ENCODE measurements around the gene RASAL1. TPM values are rescaled to one million over a fixed set of nuclear protein-coding genes. Genes with fewer than 3 reads are reported as not detected.

The RASAL1 gene
- total and polyA plus RNA-seq, 3 experiments from 2014 or later: 0.45 to 0.72 (median 0.51) TPM

GRCh38 chr12:113094738-113095137, 40.8 kb downstream of the RASAL1 start:
- no peaks in the 10 kb centered on the region for H3K36me3 ChIP-seq (ENCODE audit: insufficient read depth, low read length)
- no peaks in the 10 kb centered on the region for H3K9me3 ChIP-seq (ENCODE audit: low read length)
- Mint-ChIP-seq H3K36me3 (peaks cover 0 to 1% (median 0%) of the 10 kb centered on the region in 3 donors), H3K27ac (no peak overlapping the region), H3K4me3 (no peak overlapping the region), H3K27me3 (peaks cover 0 to 5% of the 10 kb centered on the region in 2 donors), H3K4me1 (peaks cover 44 to 46% (median 44%) of the 10 kb centered on the region in 3 donors), H3K9me3 (no peaks in the 10 kb centered on the region)
- no peak for DNase-seq
- H3K4me1 ChIP-seq (ENCODE audit: insufficient read depth, low read length): peaks cover 43% of the 10 kb centered on the region
- H3K4me3 ChIP-seq (ENCODE audit: low read length): no peak overlapping the region
- no peak overlapping the region for H3K27ac ChIP-seq (ENCODE audit: low read depth, low read length)
- ChIA-PET POLR2A (no interaction called here), CTCF (no interaction called here)
- H3K27me3 ChIP-seq (ENCODE audit: insufficient read depth, low read length, poor library complexity, severe bottlenecking): no peaks in the 10 kb centered on the region

- no peaks in the 10 kb centered on the region for H3K27me3 ChIP-seq (ENCODE audit: insufficient read depth, low read length, poor library complexity, severe bottlenecking)
- Mint-ChIP-seq H3K4me3 (no peak overlapping the region), H3K9me3 (no peaks in the 10 kb centered on the region), H3K27me3 (peaks cover 0 to 5% of the 10 kb centered on the region in 2 donors), H3K4me1 (peaks cover 56 to 57% (median 56%) of the 10 kb centered on the region in 3 donors), H3K27ac (peak overlapping the region in 1 of 8 donors; percentile 68), H3K36me3 (peaks cover 0 to 1% (median 0%) of the 10 kb centered on the region in 3 donors)
- ChIA-PET CTCF (interaction anchor here (1.3 kb wide), 1 partner anchor 8 kb away, joined by 3 read pairs; no protein-coding TSS in a partner anchor), POLR2A (interaction anchor here (0.6 kb wide), 1 partner anchor 110 kb away, joined by 7 read pairs; no protein-coding TSS in a partner anchor)
- H3K27ac ChIP-seq (ENCODE audit: low read depth, low read length): no peak overlapping the region
- no peak for DNase-seq
- H3K4me1 ChIP-seq (ENCODE audit: insufficient read depth, low read length): peaks cover 52% of the 10 kb centered on the region
- H3K36me3 ChIP-seq (ENCODE audit: insufficient read depth, low read length): no peaks in the 10 kb centered on the region
- H3K9me3 ChIP-seq (ENCODE audit: low read length): no peaks in the 10 kb centered on the region
- no peak overlapping the region for H3K4me3 ChIP-seq (ENCODE audit: low read length)
Observed at GRCh38 chr12:113093409-113094101, 42.0 kb downstream of the RASAL1 start.

- no peak overlapping the region for H3K27ac ChIP-seq (ENCODE audit: low read depth, low read length)
- Mint-ChIP-seq H3K4me1 (peaks cover 57 to 59% (median 57%) of the 10 kb centered on the region in 3 donors), H3K27me3 (peaks cover 0 to 3% of the 10 kb centered on the region in 2 donors), H3K9me3 (no peaks in the 10 kb centered on the region), H3K27ac (peak overlapping the region in 5 of 8 donors; percentile 25 to 73 (median 47)), H3K36me3 (peaks cover 0 to 1% (median 0%) of the 10 kb centered on the region in 3 donors), H3K4me3 (no peak overlapping the region)
- no peaks in the 10 kb centered on the region for H3K9me3 ChIP-seq (ENCODE audit: low read length)
- H3K36me3 ChIP-seq (ENCODE audit: insufficient read depth, low read length): no peaks in the 10 kb centered on the region
- no peaks in the 10 kb centered on the region for H3K27me3 ChIP-seq (ENCODE audit: insufficient read depth, low read length, poor library complexity, severe bottlenecking)
- ChIA-PET POLR2A (interaction anchor here (0.6 kb wide), 1 partner anchor 111 kb away, joined by 7 read pairs; no protein-coding TSS in a partner anchor), CTCF (interaction anchor here (0.8 to 1.9 kb wide), 3 partner anchors 8 to 29 kb away, joined by 3 to 4 read pairs (median 3); no protein-coding TSS in a partner anchor)
- H3K4me1 ChIP-seq (ENCODE audit: insufficient read depth, low read length): peaks cover 52% of the 10 kb centered on the region
- no peak overlapping the region for H3K4me3 ChIP-seq (ENCODE audit: low read length)
- DNase-seq: no peak
Observed at GRCh38 chr12:113092607-113093408, 42.8 kb downstream of the RASAL1 start.

GRCh38 chr12:113091506-113091905, 44.1 kb downstream of the RASAL1 start:
- H3K27me3 ChIP-seq (ENCODE audit: insufficient read depth, low read length, poor library complexity, severe bottlenecking): no peaks in the 10 kb centered on the region
- DNase-seq: no peak
- no peak overlapping the region for H3K27ac ChIP-seq (ENCODE audit: low read depth, low read length)
- H3K27me3 Mint-ChIP-seq: peaks cover 0 to 3% of the 10 kb centered on the region in 2 donors
- H3K36me3 ChIP-seq (ENCODE audit: insufficient read depth, low read length): no peaks in the 10 kb centered on the region
- no peaks in the 10 kb centered on the region for H3K9me3 Mint-ChIP-seq
- POLR2A ChIA-PET: no interaction called here
- peak overlapping the region; percentile 7 for H3K4me3 ChIP-seq (ENCODE audit: low read length)
- no peaks in the 10 kb centered on the region for H3K9me3 ChIP-seq (ENCODE audit: low read length)
- peak overlapping the region in 3 of 7 donors; percentile 20 to 44 (median 36) for H3K4me3 Mint-ChIP-seq
- CTCF ChIA-PET: interaction anchor here (1.9 kb wide), 1 partner anchor 12 kb away, joined by 4 read pairs; no protein-coding TSS in a partner anchor
- H3K27ac Mint-ChIP-seq: peak overlapping the region in 6 of 8 donors; percentile 60 to 91 (median 72)
- H3K4me1 ChIP-seq (ENCODE audit: insufficient read depth, low read length): peaks cover 65% of the 10 kb centered on the region
- H3K36me3 Mint-ChIP-seq: peaks cover 0 to 1% (median 0%) of the 10 kb centered on the region in 3 donors
- H3K4me1 Mint-ChIP-seq: peaks cover 69 to 72% (median 70%) of the 10 kb centered on the region in 3 donors

- Histone ChIP-seq H3K4me1 (ENCODE audit: insufficient read depth, low read length) (peaks cover 73% of the 10 kb centered on the region), H3K4me3 (ENCODE audit: low read length) (no peak overlapping the region), H3K9me3 (ENCODE audit: low read length) (no peaks in the 10 kb centered on the region), H3K27ac (ENCODE audit: low read depth, low read length) (no peak overlapping the region), H3K27me3 (ENCODE audit: insufficient read depth, low read length, poor library complexity, severe bottlenecking) (no peaks in the 10 kb centered on the region), H3K36me3 (ENCODE audit: insufficient read depth, low read length) (no peaks in the 10 kb centered on the region)
- Mint-ChIP-seq H3K4me3 (no peak overlapping the region), H3K27ac (peak overlapping the region in 3 of 8 donors; percentile 73 to 91 (median 77)), H3K4me1 (peaks cover 75 to 79% (median 78%) of the 10 kb centered on the region in 3 donors), H3K27me3 (peaks cover 0 to 3% of the 10 kb centered on the region in 2 donors), H3K36me3 (peaks cover 0 to 1% (median 0%) of the 10 kb centered on the region in 3 donors), H3K9me3 (no peaks in the 10 kb centered on the region)
- CTCF ChIA-PET: interaction anchor here (1.9 kb wide), 1 partner anchor 13 kb away, joined by 4 read pairs; no protein-coding TSS in a partner anchor
- POLR2A ChIA-PET: no interaction called here
- DNase-seq: no peak
Observed at GRCh38 chr12:113090740-113091139, 44.8 kb downstream of the RASAL1 start.

GRCh38 chr12:113089839-113090238, 45.7 kb downstream of the RASAL1 start:
- no peaks in the 10 kb centered on the region for H3K9me3 Mint-ChIP-seq
- Histone ChIP-seq H3K36me3 (ENCODE audit: insufficient read depth, low read length) (no peaks in the 10 kb centered on the region), H3K9me3 (ENCODE audit: low read length) (no peaks in the 10 kb centered on the region), H3K27ac (ENCODE audit: low read depth, low read length) (no peak overlapping the region), H3K27me3 (ENCODE audit: insufficient read depth, low read length, poor library complexity, severe bottlenecking) (no peaks in the 10 kb centered on the region), H3K4me3 (ENCODE audit: low read length) (peak overlapping the region; percentile 14), H3K4me1 (ENCODE audit: insufficient read depth, low read length) (peaks cover 81% of the 10 kb centered on the region)
- POLR2A ChIA-PET: interaction anchor here (0.7 kb wide), 1 partner anchor 112 kb away, joined by 7 read pairs; the partner anchor contains the start of gene OAS2
- H3K36me3 Mint-ChIP-seq: no peaks in the 10 kb centered on the region
- CTCF ChIA-PET: interaction anchor here (0.8 to 1.5 kb wide), 4 partner anchors 9 to 41 kb away, joined by 3 to 8 read pairs (median 6); no protein-coding TSS in a partner anchor
- H3K4me1 Mint-ChIP-seq: peaks cover 74 to 79% (median 79%) of the 10 kb centered on the region in 3 donors
- H3K4me3 Mint-ChIP-seq: peak overlapping the region in 6 of 7 donors; percentile 47 to 90 (median 60)
- H3K27me3 Mint-ChIP-seq: peaks cover 0 to 3% of the 10 kb centered on the region in 2 donors
- peak overlapping the region; percentile 83 to 97 (median 90) for H3K27ac Mint-ChIP-seq
- no peak for DNase-seq

- H3K27me3 Mint-ChIP-seq: peaks cover 0 to 3% of the 10 kb centered on the region in 2 donors
- no peaks in the 10 kb centered on the region for H3K36me3 Mint-ChIP-seq
- ChIA-PET CTCF (interaction anchor here (0.8 to 1.5 kb wide), 5 partner anchors 9 to 40 kb away, joined by 3 to 8 read pairs (median 5); no protein-coding TSS in a partner anchor), POLR2A (interaction anchor here (0.7 kb wide), 1 partner anchor 111 kb away, joined by 7 read pairs; the partner anchor contains the start of gene OAS2)
- no peaks in the 10 kb centered on the region for H3K27me3 ChIP-seq (ENCODE audit: insufficient read depth, low read length, poor library complexity, severe bottlenecking)
- no peak overlapping the region for H3K27ac ChIP-seq (ENCODE audit: low read depth, low read length)
- no peaks in the 10 kb centered on the region for H3K9me3 ChIP-seq (ENCODE audit: low read length)
- H3K4me1 Mint-ChIP-seq: peaks cover 78 to 86% (median 85%) of the 10 kb centered on the region in 3 donors
- peak overlapping the region; percentile 16 for H3K4me3 ChIP-seq (ENCODE audit: low read length)
- peak overlapping the region; percentile 83 to 97 (median 90) for H3K27ac Mint-ChIP-seq
- H3K9me3 Mint-ChIP-seq: no peaks in the 10 kb centered on the region
- peak in 4 of 5 donors; percentile 17 to 55 (median 28) for DNase-seq
- H3K4me3 Mint-ChIP-seq: peak overlapping the region in 6 of 7 donors; percentile 42 to 90 (median 60)
- H3K4me1 ChIP-seq (ENCODE audit: insufficient read depth, low read length): peaks cover 84% of the 10 kb centered on the region
- no peaks in the 10 kb centered on the region for H3K36me3 ChIP-seq (ENCODE audit: insufficient read depth, low read length)
Observed at GRCh38 chr12:113088971-113089756, 46.4 kb downstream of the RASAL1 start.

Measured in CD8-positive, alpha-beta memory T cell (primary cell).